ENCODE measurements around the gene CCER1.

DNA sequence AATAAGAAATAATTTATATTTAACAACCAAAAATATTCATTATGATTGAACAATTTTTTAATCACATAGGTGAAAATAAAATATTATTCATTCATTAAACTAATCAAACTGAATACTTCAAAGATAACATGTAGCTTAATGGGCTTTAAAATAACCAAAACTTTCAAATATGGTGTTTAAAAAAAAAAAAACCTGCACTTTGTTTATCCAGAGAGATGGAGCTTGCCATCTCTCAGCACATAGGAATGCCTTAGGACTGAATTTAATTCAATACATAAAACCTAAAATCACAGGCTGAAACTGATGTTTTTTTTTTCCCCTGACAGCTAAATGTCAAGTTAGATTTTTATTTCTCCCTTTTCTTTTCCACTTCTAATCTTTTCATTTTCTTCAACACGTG is 14.4 kb upstream of the CCER1 start:
- TF ChIP-seq, protein P1, sequence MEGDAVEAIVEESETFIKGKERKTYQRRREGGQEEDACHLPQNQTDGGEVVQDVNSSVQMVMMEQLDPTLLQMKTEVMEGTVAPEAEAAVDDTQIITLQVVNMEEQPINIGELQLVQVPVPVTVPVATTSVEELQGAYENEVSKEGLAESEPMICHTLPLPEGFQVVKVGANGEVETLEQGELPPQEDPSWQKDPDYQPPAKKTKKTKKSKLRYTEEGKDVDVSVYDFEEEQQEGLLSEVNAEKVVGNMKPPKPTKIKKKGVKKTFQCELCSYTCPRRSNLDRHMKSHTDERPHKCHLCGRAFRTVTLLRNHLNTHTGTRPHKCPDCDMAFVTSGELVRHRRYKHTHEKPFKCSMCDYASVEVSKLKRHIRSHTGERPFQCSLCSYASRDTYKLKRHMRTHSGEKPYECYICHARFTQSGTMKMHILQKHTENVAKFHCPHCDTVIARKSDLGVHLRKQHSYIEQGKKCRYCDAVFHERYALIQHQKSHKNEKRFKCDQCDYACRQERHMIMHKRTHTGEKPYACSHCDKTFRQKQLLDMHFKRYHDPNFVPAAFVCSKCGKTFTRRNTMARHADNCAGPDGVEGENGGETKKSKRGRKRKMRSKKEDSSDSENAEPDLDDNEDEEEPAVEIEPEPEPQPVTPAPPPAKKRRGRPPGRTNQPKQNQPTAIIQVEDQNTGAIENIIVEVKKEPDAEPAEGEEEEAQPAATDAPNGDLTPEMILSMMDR (conservative IDR thresholded peaks at IDR 0.05 in 1 of 2, IDR thresholded peaks at IDR 0.05 in 1 of 2; ENCODE audit: low read depth in 1 of 2, low read length in 2 of 2): no peak
- TF ChIP-seq EZH2 (IDR thresholded peaks at IDR 0.05; ENCODE audit: low read length, missing control alignments): no peak

Measured in fibroblast of lung (primary cell).